ENCODE measurements around the gene NAV3.

- TF ChIP-seq CTCF (IDR thresholded peaks at IDR 0.05) (no peak), POLR2A (IDR thresholded peaks at IDR 0.05) (no peak), POLR2AphosphoS5 (IDR thresholded peaks at IDR 0.05) (no peak), EP300 (IDR thresholded peaks at IDR 0.05) (no peak)
Observed at GRCh38 chr12:78087363-78087675, 256.6 kb downstream of the NAV3 start.

Measured in sigmoid colon (tissue), 4 donors.